Fibroblast of lung (primary cell): Measurements from ENCODE around the gene LACRT. TPM values are rescaled to one million over a fixed set of nuclear protein-coding genes. Genes with fewer than 3 reads are reported as not detected.

Experiments
- DNase-seq, 2 donors: peaks; one replicate each; pipeline versions ENCODE4 v3.0.0 to v3.0.0-alpha.2; 2010; ENCODE audit warnings: low read depth in 2 of 2
- H2AFZ ChIP-seq: 2 replicates; pipeline ENCODE4 v1.5.1; 2012; ENCODE audit warnings: low read length, control low read depth, inconsistent platforms
- H3K27ac ChIP-seq: 2 replicates; pipeline ENCODE4 v1.5.1; 2011; ENCODE audit warnings: low read length, control low read depth; ENCODE audit not compliant: insufficient read depth
- H3K27me3 ChIP-seq: 2 replicates; pipeline ENCODE4 v1.5.1; 2011; ENCODE audit warnings: mild to moderate bottlenecking, low read length; ENCODE audit not compliant: control insufficient read depth, insufficient read depth
- H3K36me3 ChIP-seq: 2 replicates; pipeline ENCODE4 v1.5.1; 2011; ENCODE audit warnings: low read length; ENCODE audit not compliant: control insufficient read depth, insufficient read depth
- H3K4me1 ChIP-seq: 2 replicates; pipeline ENCODE4 v1.5.1; 2011; ENCODE audit warnings: low read length; ENCODE audit not compliant: control insufficient read depth, insufficient read depth; ENCODE audit errors: extremely low read depth
- H3K4me2 ChIP-seq: 2 replicates; pipeline ENCODE4 v1.5.1; 2011; ENCODE audit warnings: low read length, control low read depth; ENCODE audit not compliant: insufficient read depth; ENCODE audit errors: extremely low read depth
- H3K4me3 ChIP-seq, 4 experiments: fragments of 200-600 bp in 1 of 4; sonication (generic) in 1 of 4; replicated peaks in 1 of 4; 2 replicates each; pipeline ENCODE4 v1.5.1; 2011 to 2016; ENCODE audit warnings: low read length in 4 of 4, low read depth in 3 of 4, mild to moderate bottlenecking in 3 of 4, control low read depth in 2 of 4, inconsistent platforms in 1 of 4, mixed read lengths in 1 of 4; ENCODE audit not compliant: insufficient read depth in 1 of 4; ENCODE audit errors: control extremely low read depth in 1 of 4
- H3K79me2 ChIP-seq: 2 replicates; pipeline ENCODE4 v1.5.1; 2012; ENCODE audit warnings: mild to moderate bottlenecking, low read length, inconsistent platforms; ENCODE audit not compliant: control insufficient read depth, insufficient read depth
- H3K9ac ChIP-seq: 2 replicates; pipeline ENCODE4 v1.5.1; 2011; ENCODE audit warnings: mild to moderate bottlenecking, low read length, control low read depth; ENCODE audit not compliant: insufficient read depth
- H3K9me3 ChIP-seq: 2 replicates; pipeline ENCODE4 v1.5.1; 2012; ENCODE audit warnings: low read depth, low read length; ENCODE audit not compliant: control insufficient read depth, insufficient read depth
- H4K20me1 ChIP-seq: 2 replicates; pipeline ENCODE4 v1.5.1; 2011; ENCODE audit warnings: low read length; ENCODE audit not compliant: control insufficient read depth, insufficient read depth; ENCODE audit errors: extremely low read depth
- CTCF ChIP-seq, 2 donors: IDR thresholded peaks in 1 of 2; conservative IDR thresholded peaks in 1 of 2; 1 replicate in 1 of 2; 2 replicates in 1 of 2; pipeline ENCODE4 v1.5.1; 2011 to 2012; ENCODE audit warnings: low read length in 2 of 2, control low read depth in 1 of 2, inconsistent platforms in 1 of 2, low read depth in 1 of 2, mild to moderate bottlenecking in 1 of 2
- EZH2 ChIP-seq: IDR thresholded peaks from 2 replicates; pipeline ENCODE4 v1.5.1; 2012; ENCODE audit warnings: low read length, control low read depth, mild to moderate bottlenecking; ENCODE audit errors: missing control alignments
- polyA plus RNA-seq, 2 donors: library from polyadenylated mRNA; depleted of rRNA in 1 of 2; stranded (reverse) in 1 of 2; unstranded in 1 of 2; fragments of >200 nt; gene quantifications; 2 replicates each; pipeline ENCODE4 v1.2.1, GENCODE V29; 2011 to 2012; ENCODE audit warnings: missing spikeins in 1 of 2
- total RNA-seq: library from RNA; depleted of rRNA; stranded (reverse); fragments of >200 nt; gene quantifications from 2 replicates; pipeline ENCODE4 v1.2.1, GENCODE V29; 2014

LACRT gene
- total and polyA plus RNA-seq, 2 donors (not counting 1 experiment from before 2014, with no cell fraction given), result not detected

- TF ChIP-seq CTCF (conservative IDR thresholded peaks at IDR 0.05 in 1 of 2, IDR thresholded peaks at IDR 0.05 in 1 of 2; ENCODE audit: low read depth in 1 of 2, low read length in 2 of 2), result no peak
- TF ChIP-seq EZH2, result no peak
- H3K4me1 ChIP-seq, result no peaks in the 10 kb centered on the region
- no peak overlapping the region for H3K4me3 ChIP-seq
- H3K27me3 ChIP-seq, result no peaks in the 10 kb centered on the region
- H3K79me2 ChIP-seq, result no peaks in the 10 kb centered on the region
- H3K4me2 ChIP-seq, result no peak overlapping the region
- no peaks in the 10 kb centered on the region for H4K20me1 ChIP-seq
- DNase-seq, result no peak
- H3K9me3 ChIP-seq, result no peaks in the 10 kb centered on the region
- H2AFZ ChIP-seq, result no peak overlapping the region
- H3K9ac ChIP-seq, result no peak overlapping the region
- H3K36me3 ChIP-seq, result no peaks in the 10 kb centered on the region
- H3K27ac ChIP-seq, result no peak overlapping the region
These were observed 27.3 kb upstream of the LACRT start for GRCh38 chr12:54662026-54662425.

GRCh38 chr12:54661048-54661447, 26.4 kb upstream of the LACRT start:
- Histone ChIP-seq H3K36me3 (no peaks in the 10 kb centered on the region), H3K9ac (no peak overlapping the region), H3K9me3 (no peaks in the 10 kb centered on the region), H3K79me2 (no peaks in the 10 kb centered on the region), H3K4me2 (no peak overlapping the region), H3K27ac (no peak overlapping the region), H4K20me1 (no peaks in the 10 kb centered on the region), H3K27me3 (no peaks in the 10 kb centered on the region), H3K4me1 (no peaks in the 10 kb centered on the region), H2AFZ (no peak overlapping the region), H3K4me3 (no peak overlapping the region)
- no peak for DNase-seq
- TF ChIP-seq EZH2 (no peak), CTCF (conservative IDR thresholded peaks at IDR 0.05 in 1 of 2, IDR thresholded peaks at IDR 0.05 in 1 of 2; ENCODE audit: low read depth in 1 of 2, low read length in 2 of 2) (no peak)

- H4K20me1 ChIP-seq, result no peaks in the 10 kb centered on the region
- TF ChIP-seq CTCF (conservative IDR thresholded peaks at IDR 0.05 in 1 of 2, IDR thresholded peaks at IDR 0.05 in 1 of 2; ENCODE audit: low read depth in 1 of 2, low read length in 2 of 2) (no peak), EZH2 (no peak)
- no peak for DNase-seq
These were observed 25.7 kb upstream of the LACRT start for GRCh38 chr12:54660320-54660962.

More at GRCh38 chr12:54660320-54660962, 25.7 kb upstream of the LACRT start:
- no peak overlapping the region for H3K27ac ChIP-seq
- no peaks in the 10 kb centered on the region for H3K4me1 ChIP-seq
- H3K79me2 ChIP-seq, result no peaks in the 10 kb centered on the region
- no peaks in the 10 kb centered on the region for H3K9me3 ChIP-seq
- no peak overlapping the region for H3K9ac ChIP-seq
- no peak overlapping the region for H3K4me2 ChIP-seq
- no peaks in the 10 kb centered on the region for H3K36me3 ChIP-seq
- H3K4me3 ChIP-seq, result no peak overlapping the region
- H3K27me3 ChIP-seq, result no peaks in the 10 kb centered on the region
- H2AFZ ChIP-seq, result no peak overlapping the region
